HG02588 (cell line): ENCODE measurements around the gene SHMT1.
A peak's percentile ranks its signal among the peaks of the same experiment; 100 is the strongest.
"Not testable (repeated sequence)": the region's sequence is repeated elsewhere in the genome, so short reads cannot be mapped to it uniquely, and the experiment has no call there.

ENCODE experiments used
- ATAC-seq: cut with Tn5 transposase; IDR thresholded peaks from one replicate; pipeline ENCODE4 v1.9.1; 2021; ENCODE audit warnings: mild to moderate bottlenecking, moderate library complexity; ENCODE audit not compliant: unreplicated experiment

The SHMT1 gene

DNA sequence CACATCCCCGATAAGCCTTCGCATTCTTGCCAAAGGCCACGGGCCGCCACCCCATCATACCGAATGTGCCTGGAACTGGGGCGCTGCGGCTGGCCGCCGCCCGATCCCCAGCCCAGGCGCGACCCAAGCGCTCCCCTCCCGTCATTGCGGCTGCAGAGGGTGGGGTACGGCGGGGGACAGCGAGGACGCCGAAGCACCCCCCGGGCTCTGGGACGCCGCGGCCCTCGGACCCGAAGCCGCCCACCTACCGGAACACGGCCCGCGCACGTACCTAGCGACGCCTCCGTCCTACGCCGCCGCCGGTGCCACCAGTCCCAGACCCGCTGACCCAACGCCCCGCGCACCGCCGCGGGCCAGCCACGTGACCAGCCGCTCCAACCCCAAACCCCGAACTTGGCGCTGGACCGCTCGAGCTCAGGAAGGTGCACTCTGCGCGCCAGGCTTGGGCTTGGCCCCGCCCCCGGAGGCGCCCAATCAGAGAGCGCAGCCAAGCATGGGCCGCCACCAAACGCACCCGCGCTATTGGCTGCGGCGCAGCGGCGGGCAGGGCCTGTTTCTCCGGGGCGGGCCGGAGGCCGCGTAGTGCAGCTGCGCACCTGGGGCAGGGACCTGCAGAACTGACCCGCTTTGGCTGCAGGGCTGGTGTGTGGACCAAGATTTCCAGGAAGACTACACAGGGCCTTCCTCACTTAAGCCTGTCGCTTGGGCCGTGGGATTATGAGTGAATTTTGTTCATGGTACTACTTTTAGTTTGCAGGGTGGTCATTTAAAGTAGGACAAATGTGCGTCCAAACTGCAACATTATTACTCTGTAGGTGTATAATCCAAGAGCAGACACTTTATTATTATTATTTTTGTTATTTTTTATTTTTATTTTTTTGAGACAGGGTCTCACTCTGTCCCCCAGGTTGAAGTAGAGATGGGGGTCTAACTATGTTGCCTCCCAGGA lies at the start of gene SHMT1:
SHMT1 (minus strand) TSS at position 450 of the 949 bp plus-strand sequence. CDS start 7,569 bp downstream, outside the sequence.
- ATAC-seq: peak; percentile 98

GRCh38 chr17:18412001-18412538 lies 48.7 kb upstream of the SHMT1 start:
- peak; percentile 86 for ATAC-seq

DNA sequence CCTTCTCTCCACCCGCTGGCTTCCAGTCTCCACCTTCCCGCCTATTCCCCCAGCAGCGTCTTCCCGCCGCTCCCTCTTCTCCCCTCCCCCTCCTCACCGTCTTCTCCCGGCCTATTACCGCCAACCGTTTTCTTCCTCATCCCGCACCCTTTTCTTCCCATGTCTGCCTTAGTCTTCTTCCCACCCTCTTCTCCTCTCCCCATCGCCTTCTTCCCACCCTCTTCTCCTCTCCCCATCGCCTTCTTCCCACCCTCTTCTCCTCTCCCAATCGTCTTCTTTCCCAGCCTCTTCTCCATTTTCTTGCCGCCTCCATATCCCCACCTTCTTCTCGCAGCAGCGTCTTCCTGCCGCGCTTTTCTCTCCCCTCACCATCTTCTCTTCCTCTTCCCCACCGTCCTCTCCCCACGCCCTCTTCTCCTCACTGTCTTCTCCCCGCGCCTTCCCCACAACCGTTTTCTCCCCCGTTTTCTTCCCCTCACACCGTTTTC lies 48.1 kb upstream of the SHMT1 start:
- not testable (repeated sequence) for ATAC-seq

DNA sequence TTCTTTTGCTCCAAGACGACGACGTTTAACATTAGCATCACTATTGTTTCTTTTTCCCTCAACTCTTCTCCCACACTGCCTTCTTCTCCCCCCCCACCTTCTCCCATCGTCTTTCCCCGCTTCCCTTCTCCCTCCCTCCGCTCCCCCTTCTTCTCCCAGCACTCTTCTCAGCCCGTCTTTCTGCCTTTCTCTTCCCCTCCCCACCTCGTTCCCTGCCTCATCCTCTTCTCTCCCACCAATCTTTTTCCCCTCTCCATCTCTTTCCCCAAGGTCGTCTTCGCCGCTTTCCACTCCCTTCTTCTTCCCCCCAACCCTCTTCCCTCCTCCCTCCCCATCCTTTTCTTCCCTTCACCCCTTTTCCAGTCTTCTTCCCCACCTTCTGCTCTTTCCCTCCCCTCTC lies 47.4 kb upstream of the SHMT1 start:
- not testable (repeated sequence) for ATAC-seq

- ATAC-seq: not testable (repeated sequence)
These were observed 46.0 kb upstream of the SHMT1 start for GRCh38 chr17:18409321-18409720.

DNA sequence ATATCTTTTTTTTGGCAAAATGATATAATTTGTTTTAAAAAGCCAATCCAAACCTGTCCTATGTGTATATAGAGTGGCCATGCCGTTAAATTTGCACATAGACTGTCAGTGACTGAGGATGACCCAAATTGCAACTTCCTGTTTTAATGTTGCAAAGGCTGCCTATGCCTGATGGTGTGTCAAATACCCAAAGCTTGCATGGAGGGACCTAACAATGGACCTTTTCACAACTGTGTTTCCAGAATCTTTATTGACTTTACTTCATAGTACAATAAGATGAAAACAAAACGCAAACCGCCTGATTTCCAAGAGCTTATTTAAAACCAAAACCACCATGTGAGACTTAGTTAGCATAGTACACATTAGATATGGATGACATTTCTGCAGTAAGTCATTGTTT lies 45.6 kb upstream of the SHMT1 start:
- ATAC-seq: not testable (repeated sequence)

- ATAC-seq: peak; percentile 92
These were observed 40.3 kb upstream of the SHMT1 start for GRCh38 chr17:18403604-18404003.

DNA sequence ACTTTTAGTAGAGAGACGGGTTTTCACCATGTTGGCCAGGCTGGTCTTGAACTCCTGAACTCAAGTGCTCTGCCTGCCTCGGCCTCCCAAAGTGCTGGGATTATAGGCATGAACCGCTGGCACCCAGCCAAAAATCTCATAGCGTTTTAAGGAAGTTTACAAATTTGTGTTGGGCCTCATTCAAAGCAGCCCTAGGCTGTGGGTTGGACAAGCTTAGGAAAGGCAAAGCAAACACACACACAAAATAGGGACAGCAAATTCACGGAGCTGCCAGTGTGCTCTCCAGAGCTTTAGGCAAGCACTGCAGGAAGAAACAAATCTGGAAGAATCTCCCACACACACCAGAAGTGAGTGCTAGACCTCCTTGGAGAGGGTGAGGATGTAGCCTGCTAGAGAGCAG lies 39.8 kb upstream of the SHMT1 start:
- not testable (repeated sequence) for ATAC-seq

DNA sequence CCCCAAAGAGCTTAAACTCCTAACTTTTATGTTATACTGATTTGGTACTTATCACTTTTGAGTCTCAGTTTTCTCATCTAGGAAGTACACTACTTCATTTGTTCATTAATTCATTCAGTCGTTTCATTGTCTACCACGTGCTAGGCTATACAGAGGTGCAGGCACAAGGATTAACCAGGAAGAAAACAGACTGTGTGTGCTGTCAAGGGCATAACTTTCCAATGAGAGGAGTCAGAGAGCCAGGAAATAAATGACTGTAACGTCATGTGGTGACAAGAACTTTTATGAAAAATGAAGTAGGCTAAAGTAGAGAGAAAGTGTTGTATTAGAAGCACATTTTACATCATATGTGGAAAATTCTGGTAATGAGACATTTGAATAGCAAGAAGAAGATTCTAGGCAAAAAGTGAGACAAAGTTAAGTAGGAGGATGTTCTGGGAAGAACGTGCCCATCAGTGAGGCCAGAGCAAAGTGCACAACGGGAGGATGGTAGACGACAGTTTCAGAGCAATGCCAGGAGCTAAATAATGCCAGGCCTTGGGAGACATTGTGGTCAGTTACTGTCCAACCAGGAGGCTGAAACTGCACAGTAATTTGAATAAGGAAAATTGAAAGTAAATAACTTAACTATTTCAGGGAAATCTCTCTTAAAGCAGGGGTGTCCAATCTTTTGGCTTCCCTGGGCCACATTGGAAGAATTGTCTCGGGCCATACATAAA lies 38.7 kb upstream of the SHMT1 start:
- not testable (repeated sequence) for ATAC-seq

DNA sequence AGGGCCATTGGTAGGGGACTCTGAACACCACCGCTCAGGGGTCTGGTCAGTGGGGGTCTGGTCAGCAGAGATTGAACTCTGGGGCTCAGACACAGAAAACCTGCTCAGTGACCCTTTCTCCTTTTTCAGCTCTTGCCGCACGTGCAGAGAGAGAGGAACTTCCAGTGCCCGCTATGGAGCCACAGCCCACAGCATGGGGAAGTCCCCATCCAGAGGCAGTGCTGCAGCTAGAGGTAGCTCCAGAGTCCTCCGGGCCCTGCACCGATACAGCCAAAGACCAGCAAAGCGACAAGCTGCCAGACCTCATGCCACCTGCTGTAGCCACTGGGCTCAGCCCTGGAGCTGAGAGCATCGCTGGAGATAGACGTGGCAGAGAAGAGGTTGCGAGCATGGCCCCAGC lies 25.4 kb upstream of the SHMT1 start:
- ATAC-seq: not testable (repeated sequence)

GRCh38 chr17:18388266-18388665 lies 24.9 kb upstream of the SHMT1 start:
- ATAC-seq: not testable (repeated sequence)

DNA sequence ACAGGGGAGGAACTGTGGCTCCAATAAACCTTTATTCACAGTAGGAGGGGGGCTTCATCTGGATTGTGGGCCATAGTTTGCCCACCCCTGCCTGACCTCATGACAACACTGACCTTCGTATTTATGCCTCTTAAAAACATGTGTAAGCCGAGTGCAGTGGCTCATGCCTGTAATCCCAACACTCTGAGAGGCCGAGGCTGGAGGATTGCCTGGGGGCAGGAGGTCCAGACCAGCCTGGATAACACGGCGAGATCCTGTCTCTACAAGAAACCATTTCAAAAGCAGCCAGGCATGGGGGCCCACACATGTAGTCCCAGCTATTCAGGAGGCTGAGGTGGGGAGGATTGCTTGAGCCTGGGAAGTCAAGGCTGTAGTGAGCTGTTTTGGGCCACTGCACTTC lies 24.2 kb upstream of the SHMT1 start:
- not testable (repeated sequence) for ATAC-seq

- not testable (repeated sequence) for ATAC-seq
These were observed 20.9 kb upstream of the SHMT1 start for GRCh38 chr17:18384271-18384670.

GRCh38 chr17:18383079-18383481 lies 19.7 kb upstream of the SHMT1 start:
- not testable (repeated sequence) for ATAC-seq

DNA sequence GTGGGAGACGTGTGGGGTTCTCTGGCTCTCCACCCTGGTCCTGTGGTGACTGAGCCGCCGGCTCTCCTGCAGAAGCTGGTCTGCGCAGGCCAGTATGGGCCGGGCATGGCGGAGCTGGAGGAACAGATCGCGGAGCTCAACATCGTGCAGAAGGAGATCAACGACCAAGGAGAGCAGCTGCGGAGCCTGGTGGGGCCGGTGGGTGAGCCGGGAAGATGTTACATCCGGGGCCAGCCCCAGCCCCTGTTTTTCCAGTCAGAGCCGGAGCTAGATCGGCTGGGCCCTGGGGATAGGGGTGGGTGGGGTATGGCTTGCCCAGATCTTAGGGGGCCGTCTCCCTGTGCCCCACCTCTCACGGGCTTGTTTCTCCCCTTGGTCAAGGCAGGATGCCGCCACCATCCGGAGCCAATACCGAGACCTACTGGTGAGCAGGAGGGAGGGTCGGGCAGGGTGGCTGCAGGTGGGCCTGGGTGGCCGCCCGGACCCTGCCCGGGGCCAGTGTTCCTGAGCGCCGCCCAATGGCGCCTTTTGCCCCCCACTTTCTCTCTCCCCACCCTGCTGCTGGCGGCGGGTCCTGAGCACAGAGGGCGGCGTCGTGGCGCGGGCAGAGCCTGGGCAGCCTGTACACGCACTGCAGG lies 19.2 kb upstream of the SHMT1 start:
- ATAC-seq: no peak

DNA sequence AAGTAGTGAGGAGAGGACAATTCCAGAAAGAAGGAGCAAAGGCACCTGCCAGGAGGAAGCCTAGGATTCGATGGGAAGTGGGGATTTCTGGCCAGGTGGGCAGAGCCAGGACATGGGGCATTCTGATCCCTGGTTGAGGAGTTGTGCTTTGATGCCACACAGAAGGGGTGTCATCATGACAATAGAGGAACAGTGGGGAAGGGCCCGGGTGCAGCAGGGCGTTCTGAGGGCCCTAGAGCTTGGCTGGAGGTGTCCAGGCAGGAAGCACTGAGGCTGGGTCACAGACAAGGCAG lies 18.5 kb upstream of the SHMT1 start:
- ATAC-seq: no peak

DNA sequence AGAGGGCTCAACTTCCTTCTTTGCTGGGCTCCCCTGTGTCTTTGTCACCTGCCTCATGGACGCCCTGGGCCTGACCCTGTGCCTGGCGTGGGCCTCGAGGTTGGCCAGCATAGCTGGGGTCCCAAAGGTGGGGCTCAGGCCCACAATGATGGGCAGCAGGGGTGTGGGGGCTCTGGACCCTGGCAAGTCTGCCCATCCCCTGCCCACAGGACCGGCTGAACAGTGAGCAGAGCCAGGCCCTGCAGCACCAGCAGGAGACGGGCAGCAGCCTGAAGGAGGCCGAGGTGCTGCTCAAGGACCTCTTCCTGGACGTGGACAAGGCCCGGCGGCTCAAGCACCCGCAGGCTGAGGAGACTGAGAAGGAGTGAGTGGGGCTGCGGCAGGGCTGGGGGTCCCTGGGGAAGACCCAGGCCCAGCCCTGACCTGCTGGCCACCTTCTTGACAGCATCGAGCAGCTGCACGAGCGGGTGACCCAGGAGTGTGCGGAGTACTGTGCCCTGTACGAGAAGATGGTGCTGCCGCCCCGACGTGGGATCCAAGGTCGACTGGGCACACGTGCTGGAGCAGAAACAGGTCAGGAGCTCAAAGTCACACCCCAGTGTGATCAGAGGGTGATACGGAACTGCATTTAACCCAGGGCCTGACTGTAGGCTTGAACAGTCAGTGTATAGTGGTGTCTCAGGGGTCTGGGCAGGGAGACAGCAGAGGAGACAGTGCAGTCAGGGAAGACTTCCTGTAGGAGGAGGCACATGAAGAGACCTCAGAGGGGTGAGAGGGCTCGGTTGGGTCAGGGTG lies 18.0 kb upstream of the SHMT1 start:
- no peak for ATAC-seq

DNA sequence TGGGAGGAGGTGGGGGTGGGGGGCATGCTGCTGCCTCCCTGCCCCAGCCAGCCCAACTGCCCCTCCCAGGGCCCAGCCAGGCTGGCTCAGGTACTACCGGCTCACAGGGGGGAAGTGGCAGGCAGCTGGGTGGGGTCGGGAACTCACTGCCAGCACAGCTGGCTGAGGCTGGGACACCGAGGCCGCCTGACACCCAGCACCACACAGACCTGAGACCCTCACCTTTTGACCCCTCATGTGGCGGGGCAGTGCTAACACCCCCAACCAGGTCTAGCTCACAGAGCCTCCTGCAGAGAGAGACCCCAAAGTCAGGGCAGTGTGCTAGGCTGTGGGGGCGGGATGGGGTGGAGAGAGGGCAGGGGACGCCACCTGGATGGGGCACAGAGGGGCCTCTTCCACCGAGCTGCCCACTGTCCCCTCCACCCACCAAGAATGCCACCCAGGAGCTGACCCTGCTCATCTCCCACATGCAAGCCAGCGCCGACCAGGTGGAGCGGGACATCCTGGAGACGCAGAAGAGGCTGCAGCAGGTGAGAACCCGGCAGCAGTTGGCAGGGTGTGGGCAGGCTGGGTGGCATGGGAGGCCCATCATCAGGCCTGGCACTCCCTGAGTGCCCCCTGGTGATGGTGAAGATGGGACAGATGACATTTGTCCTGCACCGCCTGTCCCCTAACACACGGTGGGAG lies 17.3 kb upstream of the SHMT1 start:
- ATAC-seq: no peak

GRCh38 chr17:18379246-18380146 lies 16.1 kb upstream of the SHMT1 start:
- no peak for ATAC-seq
